Measurements from ENCODE around the gene DHRS4.
"Not testable (repeated sequence)": the region's sequence is repeated elsewhere in the genome, so short reads cannot be mapped to it uniquely, and the experiment has no call there.

- TF ChIP-seq, protein P1, sequence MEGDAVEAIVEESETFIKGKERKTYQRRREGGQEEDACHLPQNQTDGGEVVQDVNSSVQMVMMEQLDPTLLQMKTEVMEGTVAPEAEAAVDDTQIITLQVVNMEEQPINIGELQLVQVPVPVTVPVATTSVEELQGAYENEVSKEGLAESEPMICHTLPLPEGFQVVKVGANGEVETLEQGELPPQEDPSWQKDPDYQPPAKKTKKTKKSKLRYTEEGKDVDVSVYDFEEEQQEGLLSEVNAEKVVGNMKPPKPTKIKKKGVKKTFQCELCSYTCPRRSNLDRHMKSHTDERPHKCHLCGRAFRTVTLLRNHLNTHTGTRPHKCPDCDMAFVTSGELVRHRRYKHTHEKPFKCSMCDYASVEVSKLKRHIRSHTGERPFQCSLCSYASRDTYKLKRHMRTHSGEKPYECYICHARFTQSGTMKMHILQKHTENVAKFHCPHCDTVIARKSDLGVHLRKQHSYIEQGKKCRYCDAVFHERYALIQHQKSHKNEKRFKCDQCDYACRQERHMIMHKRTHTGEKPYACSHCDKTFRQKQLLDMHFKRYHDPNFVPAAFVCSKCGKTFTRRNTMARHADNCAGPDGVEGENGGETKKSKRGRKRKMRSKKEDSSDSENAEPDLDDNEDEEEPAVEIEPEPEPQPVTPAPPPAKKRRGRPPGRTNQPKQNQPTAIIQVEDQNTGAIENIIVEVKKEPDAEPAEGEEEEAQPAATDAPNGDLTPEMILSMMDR (IDR thresholded peaks at IDR 0.05), result not testable (repeated sequence)
- TF ChIP-seq POLR2A, EP300 (IDR thresholded peaks at IDR 0.05): not testable (repeated sequence)
Measured at GRCh38 chr14:23970283-23970659, 16.7 kb downstream of the DHRS4 start.
